ENCODE data around the gene PIMREG.

PIMREG gene

DNA sequence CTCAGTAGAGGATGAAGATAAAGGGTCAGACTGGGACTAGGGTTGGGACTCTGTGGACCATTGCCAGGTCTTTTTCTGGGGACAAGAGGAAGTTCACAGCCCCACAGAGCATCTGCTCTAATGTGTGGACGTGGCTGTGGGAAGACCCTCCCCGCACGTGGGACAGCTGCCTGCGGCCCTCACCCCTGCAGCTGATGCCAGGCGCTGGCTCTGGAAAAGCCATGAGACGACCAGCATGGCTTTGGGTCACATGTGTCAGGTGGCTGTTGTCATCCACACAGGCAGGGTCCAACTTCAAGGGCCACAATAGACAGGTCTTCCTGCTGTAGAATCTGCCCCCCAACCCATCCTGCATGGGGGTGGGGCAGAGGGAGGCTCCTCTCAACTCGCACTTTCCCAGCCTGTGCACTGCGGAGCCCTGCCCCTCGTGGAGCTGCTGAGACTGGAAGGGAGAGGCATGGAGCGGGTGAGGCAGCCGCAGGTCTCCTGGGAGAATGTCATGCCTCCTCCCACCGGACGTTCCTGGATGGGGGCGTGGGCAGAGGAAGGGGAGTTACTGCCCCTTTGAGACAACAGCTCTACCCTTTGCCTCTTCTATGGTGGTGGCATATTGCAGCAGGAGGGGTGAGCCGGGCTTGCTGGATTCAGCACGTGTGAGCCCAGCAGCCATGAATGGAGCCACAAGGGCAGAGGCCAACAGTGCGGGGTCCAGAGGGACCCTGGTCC, 53.4 kb downstream of the PIMREG start:
- Histone ChIP-seq H3K4me3 (ENCODE audit: low read depth in 1 of 2, low read length in 2 of 2) (no peak overlapping the region), H3K4me1 (ENCODE audit: control insufficient read depth in 1 of 2, insufficient read depth in 2 of 2, low read length in 2 of 2) (peaks cover 0 to 26% of the 10 kb centered on the region in 2 donors), H3K27ac (ENCODE audit: low read length) (no peak overlapping the region)

DNA sequence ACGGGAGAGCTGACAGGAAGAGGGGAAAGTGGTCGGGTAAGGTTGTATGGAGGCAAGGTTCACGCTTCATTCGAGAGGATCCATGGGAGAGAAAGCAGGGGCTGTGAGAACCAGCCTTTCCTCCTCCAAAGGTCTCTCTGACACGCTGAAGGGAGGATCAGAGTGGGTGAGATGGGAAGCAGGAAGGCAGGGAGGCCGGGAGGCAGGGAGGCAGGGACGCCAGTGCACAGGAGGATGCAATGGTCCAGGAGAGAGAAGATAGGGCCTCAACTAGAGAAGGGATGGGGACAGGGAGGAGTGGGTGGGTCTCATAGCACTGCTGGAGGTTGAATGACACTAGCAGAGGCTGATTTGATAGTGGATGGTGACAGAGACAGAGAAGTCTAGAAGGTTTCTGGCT, 54.1 kb downstream of the PIMREG start:
- Histone ChIP-seq H3K27ac (ENCODE audit: low read length) (no peak overlapping the region), H3K4me1 (ENCODE audit: control insufficient read depth in 1 of 2, insufficient read depth in 2 of 2, low read length in 2 of 2) (peaks cover 0 to 20% of the 10 kb centered on the region in 2 donors), H3K9me3 (ENCODE audit: control insufficient read depth in 1 of 2, low read length in 2 of 2) (no peaks in the 10 kb centered on the region), H3K36me3 (ENCODE audit: control insufficient read depth in 1 of 2, insufficient read depth in 2 of 2, low read length in 2 of 2) (peaks cover 0 to 8% of the 10 kb centered on the region in 2 donors), H3K4me3 (ENCODE audit: low read depth in 1 of 2, low read length in 2 of 2) (no peak overlapping the region), H3K27me3 (ENCODE audit: low read depth, low read length) (peaks cover 6% of the 10 kb centered on the region)

More for the DNA sequence above, 53.4 kb downstream of the PIMREG start:
- Histone ChIP-seq H3K27me3 (ENCODE audit: low read depth, low read length) (peaks cover 6% of the 10 kb centered on the region), H3K9me3 (ENCODE audit: control insufficient read depth in 1 of 2, low read length in 2 of 2) (no peaks in the 10 kb centered on the region), H3K36me3 (ENCODE audit: control insufficient read depth in 1 of 2, insufficient read depth in 2 of 2, low read length in 2 of 2) (peaks cover 0 to under 1% of the 10 kb centered on the region in 2 donors)

DNA sequence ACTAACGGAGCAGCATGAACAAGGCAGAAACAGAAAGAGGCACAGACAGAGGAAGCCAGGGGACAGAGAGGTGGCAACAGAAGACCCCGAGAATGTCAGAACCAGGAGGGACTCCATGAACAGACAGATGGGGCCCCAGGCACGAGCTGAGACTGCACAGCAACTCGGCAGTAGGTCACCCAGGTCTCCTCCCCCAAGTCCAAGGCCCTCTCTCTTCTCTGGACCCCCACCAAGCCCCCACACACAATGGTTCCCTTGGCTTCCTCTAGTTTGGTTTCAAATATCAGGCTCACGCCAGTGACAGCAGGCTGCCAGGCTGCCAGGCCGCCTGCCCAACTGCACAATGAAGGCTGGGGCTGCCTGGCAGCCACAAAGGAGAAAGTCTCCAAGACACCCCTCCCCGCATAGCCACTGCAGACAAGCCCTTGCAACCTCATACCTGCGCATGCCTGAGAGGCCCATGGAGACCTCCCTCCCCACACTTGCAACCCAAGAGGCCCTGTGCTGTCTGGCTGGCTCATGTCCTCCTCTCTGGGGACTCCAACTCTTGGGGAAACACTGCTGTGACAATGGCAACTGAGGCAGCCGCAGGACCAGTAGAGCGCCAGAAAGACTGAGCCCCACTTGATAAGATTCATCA, 54.8 kb downstream of the PIMREG start:
- peaks cover 0 to 17% of the 10 kb centered on the region in 2 donors for H3K4me1 ChIP-seq (ENCODE audit: control insufficient read depth in 1 of 2, insufficient read depth in 2 of 2, low read length in 2 of 2)
- H3K36me3 ChIP-seq (ENCODE audit: control insufficient read depth in 1 of 2, insufficient read depth in 2 of 2, low read length in 2 of 2), result peaks cover 0 to 12% of the 10 kb centered on the region in 2 donors
- peaks cover 6% of the 10 kb centered on the region for H3K27me3 ChIP-seq (ENCODE audit: low read depth, low read length)
- no peak overlapping the region for H3K27ac ChIP-seq (ENCODE audit: low read length)
- H3K4me3 ChIP-seq (ENCODE audit: low read depth in 1 of 2, low read length in 2 of 2), result no peak overlapping the region
- H3K9me3 ChIP-seq (ENCODE audit: control insufficient read depth in 1 of 2, low read length in 2 of 2), result no peaks in the 10 kb centered on the region
